ENCODE data around the gene PRKN.

- no peak for TF ChIP-seq CTCF (IDR thresholded peaks at IDR 0.05)
- no peak for TF ChIP-seq POLR2A (IDR thresholded peaks at IDR 0.05)
Observed at GRCh38 chr6:161915456-161915964, 812.1 kb downstream of the PRKN start.
